B cell (primary cell): ENCODE data around the gene SPPL2B. TPM values are rescaled to one million over a fixed set of nuclear protein-coding genes. Genes with fewer than 3 reads are reported as not detected.
A peak's percentile ranks its signal among the peaks of the same experiment; 100 is the strongest.
"Not testable (repeated sequence)": the region's sequence is repeated elsewhere in the genome, so short reads cannot be mapped to it uniquely, and the experiment has no call there.

Experiments
- ATAC-seq: fragments of 200-7000 bp; cut with Tn5 transposase; one replicate; pipeline ENCODE4 v1.10.0; 2021; ENCODE audit warnings: low read depth, mild to moderate bottlenecking, moderate number of reproducible peaks, moderate library complexity
- CTCF ChIA-PET: fragments of 350-600 bp; sonication (Branson Sonifier 250); formaldehyde crosslinking; loops from one replicate; lab custom pipeline; 2021; ENCODE audit warnings: antibody characterized with exemption, inconsistent platforms; lab: Charles Lee
- POLR2A ChIA-PET: fragments of 350-600 bp; sonication (Branson Sonifier 250); formaldehyde crosslinking; loops from one replicate; lab custom pipeline; 2021; ENCODE audit warnings: antibody characterized with exemption; lab: Charles Lee
- DNase-seq: peaks from one replicate; pipeline ENCODE4 v3.0.0; 2013
- H2AFZ ChIP-seq: 2 replicates; pipeline ENCODE4 v1.6.1; 2012; ENCODE audit warnings: mild to moderate bottlenecking, low read depth, low read length; ENCODE audit not compliant: insufficient read depth, poor library complexity, severe bottlenecking
- H3K27ac ChIP-seq, 2 donors: 1 replicate in 1 of 2; 2 replicates in 1 of 2; pipeline ENCODE4 v1.5.1; 2012 to 2013; ENCODE audit warnings: low read length in 2 of 2, mild to moderate bottlenecking in 2 of 2, moderate library complexity in 1 of 2
- H3K27me3 ChIP-seq, 4 experiments: fragments of 200-600 bp in 1 of 4; sonication (generic) in 1 of 4; replicated peaks in 1 of 4; 1 replicate in 2 of 4; 2 replicates in 2 of 4; pipeline versions ENCODE4 v1.6.1 to v1.7.0; 2013 to 2016; ENCODE audit warnings: low read length in 3 of 4, mild to moderate bottlenecking in 2 of 4, mixed read lengths in 1 of 4, moderate library complexity in 1 of 4; ENCODE audit not compliant: insufficient read depth in 4 of 4, control insufficient read depth in 3 of 4; ENCODE audit errors: control extremely low read depth in 1 of 4
- H3K36me3 ChIP-seq, 2 experiments: replicated peaks in 1 of 2; 1 replicate in 1 of 2; 2 replicates in 1 of 2; pipeline versions ENCODE4 v1.6.1 to v1.7.1; 2013; ENCODE audit warnings: low read length in 1 of 2; ENCODE audit not compliant: insufficient read depth in 2 of 2, control insufficient read depth in 1 of 2; ENCODE audit errors: control extremely low read depth in 1 of 2, extremely low read depth in 1 of 2
- H3K4me1 ChIP-seq, 2 donors: fragments of 200-600 bp in 1 of 2; sonication (generic) in 1 of 2; 1 replicate in 1 of 2; 2 replicates in 1 of 2; pipeline versions ENCODE4 v1.5.1 to v1.6.1; 2013 to 2017; ENCODE audit warnings: low read length in 2 of 2; ENCODE audit not compliant: control insufficient read depth in 2 of 2, insufficient read depth in 2 of 2
- H3K4me2 ChIP-seq: replicated peaks from 2 replicates; pipeline ENCODE3; 2012; ENCODE audit warnings: mild to moderate bottlenecking, low read depth, low read length; ENCODE audit not compliant: poor library complexity, severe bottlenecking
- H3K4me3 ChIP-seq, 5 experiments: fragments of 200-600 bp in 1 of 5; sonication (generic) in 1 of 5; 1 replicate in 3 of 5; 2 replicates in 2 of 5; pipeline versions ENCODE4 v1.5.1 to v1.7.0; 2011 to 2016; ENCODE audit warnings: low read length in 4 of 5, mild to moderate bottlenecking in 4 of 5, low read depth in 2 of 5, control low read depth in 1 of 5, moderate library complexity in 1 of 5; ENCODE audit not compliant: insufficient read depth in 1 of 5; ENCODE audit errors: control extremely low read depth in 1 of 5, extremely low read depth in 1 of 5
- H3K79me2 ChIP-seq: fragments of 200-600 bp; sonication (generic); one replicate; pipeline ENCODE4 v1.6.0; 2016; ENCODE audit warnings: low read length; ENCODE audit not compliant: control insufficient read depth, insufficient read depth
- H3K9ac ChIP-seq: fragments of 200-600 bp; sonication (generic); 2 replicates; pipeline ENCODE4 v1.6.1; 2017; ENCODE audit warnings: mild to moderate bottlenecking, low read length, moderate library complexity
- H3K9me3 ChIP-seq, 3 donors: one replicate each; pipeline versions ENCODE4 v1.6.1 to v1.7.1; 2013; ENCODE audit warnings: low read length in 2 of 3; ENCODE audit not compliant: control insufficient read depth in 2 of 3, insufficient read depth in 1 of 3; ENCODE audit errors: control extremely low read depth in 1 of 3
- H4K20me1 ChIP-seq: 2 replicates; pipeline ENCODE4 v1.6.0; 2012; ENCODE audit warnings: mild to moderate bottlenecking, low read length; ENCODE audit not compliant: insufficient read depth, control insufficient read depth, poor library complexity, severe bottlenecking
- H3K27ac Mint-ChIP-seq: one replicate; pipeline ENCODE4 v1.8.0; 2021; ENCODE audit warnings: mixed read lengths
- H3K27me3 Mint-ChIP-seq: one replicate; pipeline ENCODE4 v1.8.0; 2021; ENCODE audit warnings: mixed read lengths
- H3K4me1 Mint-ChIP-seq: one replicate; pipeline ENCODE4 v1.8.0; 2021; ENCODE audit warnings: mixed read lengths
- H3K4me3 Mint-ChIP-seq: one replicate; pipeline ENCODE4 v1.8.0; 2021; ENCODE audit warnings: mixed read lengths
- H3K9me3 Mint-ChIP-seq: one replicate; pipeline ENCODE4 v1.8.0; 2022; ENCODE audit warnings: mixed read lengths; ENCODE audit not compliant: insufficient read depth
- CTCF ChIP-seq: fragments of 200-600 bp; IDR thresholded peaks from one replicate; pipeline ENCODE4 v1.8.0; 2022; ENCODE audit warnings: antibody characterized with exemption, mild to moderate bottlenecking
- EZH2 ChIP-seq: IDR thresholded peaks from 2 replicates; pipeline ENCODE4 v1.6.1; 2012; ENCODE audit warnings: borderline replicate concordance, low read depth, mild to moderate bottlenecking, moderate library complexity, low read length; ENCODE audit not compliant: insufficient read depth, poor library complexity, severe bottlenecking
- WGBS: methylation state at CpG from one replicate; pipeline ENCODE4 v1.1.5; 2013; ENCODE audit warnings: missing lambda C conversion rate; ENCODE audit not compliant: insufficient coverage; 5-methylcytosine and 5-hydroxymethylcytosine counted together
- intact Hi-C: fragments of 100-400 bp; cut with micrococcal nuclease; formaldehyde crosslinking; loops from one replicate; pipeline ENCODE4 v1.10.0; 2022
- polyA plus RNA-seq: library from polyadenylated mRNA; depleted of rRNA; stranded (reverse); fragments of >200 nt; gene quantifications from 2 replicates; pipeline ENCODE4 v1.2.3, GENCODE V29; 2012
- total RNA-seq, 2 donors: library from RNA; stranded (reverse); fragments of 120-200 nt in 1 of 2; gene quantifications; 1 replicate in 1 of 2; 2 replicates in 1 of 2; pipeline versions ENCODE4 v1.2.3 to v1.2.4, GENCODE V29; 2013 to 2022

The SPPL2B gene
- total and polyA plus RNA-seq, 2 donors (not counting 1 experiment from before 2014, with no cell fraction given): 415 to 479 TPM

- WGBS: 98% methylated on average over 5 of the region's 8 CpGs
- peak overlapping the region; percentile 64 for H3K4me3 Mint-ChIP-seq
- H3K9me3 Mint-ChIP-seq, ATAC-seq, H3K9me3 ChIP-seq, H3K79me2 ChIP-seq, H3K27me3 ChIP-seq, H3K27me3 Mint-ChIP-seq, H3K9ac ChIP-seq, H3K4me3 ChIP-seq, H3K27ac ChIP-seq, H4K20me1 ChIP-seq, H3K36me3 ChIP-seq, H3K4me2 ChIP-seq, H2AFZ ChIP-seq, DNase-seq: not testable (repeated sequence)
- ChIA-PET POLR2A (interaction anchor here (0.6 to 2.2 kb wide), 6 partner anchors 60 to 357 kb away, joined by 3 to 7 read pairs (median 4); no protein-coding TSS in a partner anchor), CTCF (interaction anchor here (0.6 to 5.7 kb wide), 32 partner anchors 9 to 256 kb away, joined by 3 to 58 read pairs (median 4); partner anchors contain the start of genes LSM7, PLEKHJ1 and SPPL2B)
- peaks cover 32% of the 10 kb centered on the region for H3K4me1 Mint-ChIP-seq
- H3K4me1 ChIP-seq: peaks cover 16 to 31% of the 10 kb centered on the region in 2 donors
- peak overlapping the region; percentile 63 for H3K27ac Mint-ChIP-seq
- intact Hi-C loops: loop anchor here (5.0 to 10.0 kb wide), 2 partner anchors 222 to 241 kb away; partner anchors contain the start of gene AP3D1
These were observed 64.4 kb downstream of the SPPL2B start for GRCh38 chr19:2392899-2393298.

GRCh38 chr19:2394054-2394441, 65.6 kb downstream of the SPPL2B start:
- Histone ChIP-seq H2AFZ (peak overlapping the region; percentile 58), H3K4me1 (peaks cover 16 to 31% of the 10 kb centered on the region in 2 donors), H3K9ac (no peak overlapping the region), H3K27me3 (no peaks in the 10 kb centered on the region), H3K9me3 (no peaks in the 10 kb centered on the region), H3K36me3 (no peaks in the 10 kb centered on the region), H3K4me3 (peak overlapping the region in 4 of 5 experiments; percentile 26 to 57 (median 32)), H3K27ac (peak overlapping the region in 1 of 2 donors; percentile 3), H3K79me2 (no peaks in the 10 kb centered on the region), H4K20me1 (no peaks in the 10 kb centered on the region), H3K4me2 (peak overlapping the region; percentile 68)
- WGBS: 36% methylated on average over 3 of the region's 8 CpGs
- ATAC-seq (peak; percentile 51), DNase-seq (no peak)
- Mint-ChIP-seq H3K27ac (peak overlapping the region; percentile 89), H3K9me3 (no peaks in the 10 kb centered on the region), H3K4me1 (peaks cover 32% of the 10 kb centered on the region), H3K27me3 (no peaks in the 10 kb centered on the region), H3K4me3 (peak overlapping the region; percentile 84)
- POLR2A ChIA-PET: interaction anchor here (0.6 to 2.2 kb wide), 13 partner anchors 10 to 530 kb away, joined by 3 to 8 read pairs (median 4); no protein-coding TSS in a partner anchor
- CTCF ChIA-PET: interaction anchor here (0.6 to 5.7 kb wide), 21 partner anchors 10 to 496 kb away, joined by 3 to 58 read pairs (median 4); partner anchors contain the start of genes LMNB2, LSM7, PLEKHJ1 and SPPL2B
- intact Hi-C loops: loop anchor here (1.0 to 10.0 kb wide), 3 partner anchors 62 to 242 kb away; partner anchors contain the start of gene AP3D1
- TF ChIP-seq EZH2 (no peak), CTCF (no peak)
